SK-N-SH treated with all-trans-retinoic acid at 6 μM for 48 hours (cell line): ENCODE results near the gene ARL10.

Experiments
- ATAC-seq: fragments of 200-7000 bp; cut with Tn5 transposase; 3 replicates; pipeline ENCODE4 v1.9.1; 2020; ENCODE audit warnings: mild to moderate bottlenecking, moderate library complexity
- ARNTL ChIP-seq: fragments of 450-650 bp; formaldehyde crosslinking; IDR thresholded peaks from 2 replicates; pipeline ENCODE4 v1.5.0; 2020; ENCODE audit warnings: low read depth, mild to moderate bottlenecking, moderate library complexity, borderline replicate concordance
- BACH2 ChIP-seq: fragments of 250-450 bp; sonication (Bioruptor Pico); IDR thresholded peaks from 2 replicates; pipeline ENCODE4 v1.9.0; 2021; ENCODE audit warnings: mild to moderate bottlenecking, borderline replicate concordance
- CREB5 ChIP-seq: fragments of 250-450 bp; sonication (Bioruptor Pico); IDR thresholded peaks from 2 replicates; pipeline ENCODE4 v1.5.1; 2020; ENCODE audit warnings: low read depth, mild to moderate bottlenecking, moderate library complexity
- CSDC2 ChIP-seq: fragments of 250-450 bp; sonication (Bioruptor Pico); IDR thresholded peaks from 2 replicates; pipeline ENCODE4 v1.5.0; 2020; ENCODE audit warnings: mild to moderate bottlenecking, moderate library complexity
- CSRNP3 ChIP-seq: fragments of 250-450 bp; sonication (Bioruptor Pico); IDR thresholded peaks from 2 replicates; pipeline ENCODE4 v1.5.1; 2021; ENCODE audit warnings: mild to moderate bottlenecking, moderate library complexity
- ESRRG ChIP-seq: fragments of 250-450 bp; sonication (Bioruptor Pico); IDR thresholded peaks from 2 replicates; pipeline ENCODE4 v1.6.1; 2021; ENCODE audit warnings: mild to moderate bottlenecking
- GLIS3 ChIP-seq: fragments of 250-450 bp; sonication (Bioruptor Pico); IDR thresholded peaks from 2 replicates; pipeline ENCODE4 v1.5.0; 2020; ENCODE audit warnings: mild to moderate bottlenecking, moderate library complexity
- OSR1 ChIP-seq: fragments of 250-450 bp; sonication (Bioruptor Pico); IDR thresholded peaks from 2 replicates; pipeline ENCODE4 v1.8.0; 2022; ENCODE audit warnings: moderate library complexity, mild to moderate bottlenecking, inconsistent platforms
- PATZ1 ChIP-seq: fragments of 250-450 bp; sonication (Bioruptor Pico); IDR thresholded peaks from 2 replicates; pipeline ENCODE4 v1.8.0; 2020; ENCODE audit warnings: mild to moderate bottlenecking, moderate library complexity, borderline replicate concordance
- POU6F1 ChIP-seq: fragments of 250-450 bp; sonication (Bioruptor Pico); IDR thresholded peaks from 2 replicates; pipeline ENCODE4 v1.8.0; 2021; ENCODE audit warnings: low read depth, mild to moderate bottlenecking, moderate library complexity, borderline replicate concordance
- PPARA ChIP-seq: fragments of 250-450 bp; sonication (Bioruptor Pico); IDR thresholded peaks from 2 replicates; pipeline ENCODE4 v1.5.0; 2020; ENCODE audit warnings: mild to moderate bottlenecking, borderline replicate concordance
- RARB ChIP-seq: fragments of 250-450 bp; sonication (Bioruptor Pico); IDR thresholded peaks from 2 replicates; pipeline ENCODE4 v1.8.0; 2021; ENCODE audit warnings: mild to moderate bottlenecking, moderate library complexity
- SNAI2 ChIP-seq: fragments of 250-450 bp; sonication (Bioruptor Pico); IDR thresholded peaks from 2 replicates; pipeline ENCODE4 v1.5.0; 2020; ENCODE audit warnings: mild to moderate bottlenecking, moderate library complexity
- TCF4 ChIP-seq: fragments of 250-450 bp; sonication (Bioruptor Pico); IDR thresholded peaks from 2 replicates; pipeline ENCODE4 v1.8.0; 2021; ENCODE audit warnings: mild to moderate bottlenecking, moderate library complexity, borderline replicate concordance
- TOX ChIP-seq: fragments of 250-450 bp; sonication (Bioruptor Pico); IDR thresholded peaks from 2 replicates; pipeline ENCODE4 v1.8.0; 2021; ENCODE audit warnings: mild to moderate bottlenecking, moderate library complexity, borderline replicate concordance
- TSHZ2 ChIP-seq: fragments of 250-450 bp; sonication (Bioruptor Pico); IDR thresholded peaks from 2 replicates; pipeline ENCODE4 v1.5.0; 2020; ENCODE audit warnings: mild to moderate bottlenecking, moderate library complexity
- ZC3H10 ChIP-seq: fragments of 250-450 bp; sonication (Bioruptor Pico); IDR thresholded peaks from 2 replicates; pipeline ENCODE4 v1.5.1; 2021; ENCODE audit warnings: mild to moderate bottlenecking, moderate library complexity
- ZFP3 ChIP-seq: fragments of 250-450 bp; sonication (Bioruptor Pico); IDR thresholded peaks from 2 replicates; pipeline ENCODE4 v1.5.0; 2020; ENCODE audit warnings: mild to moderate bottlenecking, moderate library complexity
- ZFP30 ChIP-seq: fragments of 450-650 bp; formaldehyde crosslinking; IDR thresholded peaks from 2 replicates; pipeline ENCODE4 v1.5.0; 2022; ENCODE audit warnings: mild to moderate bottlenecking, moderate library complexity
- ZNF70 ChIP-seq: fragments of 450-650 bp; formaldehyde crosslinking; IDR thresholded peaks from 2 replicates; pipeline ENCODE4 v1.5.0; 2020; ENCODE audit warnings: mild to moderate bottlenecking, moderate library complexity
- ZNF8 ChIP-seq: fragments of 450-650 bp; formaldehyde crosslinking; IDR thresholded peaks from 2 replicates; pipeline ENCODE4 v1.5.0; 2020; ENCODE audit warnings: mild to moderate bottlenecking, moderate library complexity

ARL10 gene

GRCh38 chr5:176406436-176407052 is 41.3 kb downstream of the ARL10 start:
- ATAC-seq: no peak
- TF ChIP-seq POU6F1: no peak
- TF ChIP-seq ZNF8 (CRISPR knock-in tag): no peak
- TF ChIP-seq GLIS3 (CRISPR knock-in tag): no peak
- no peak for TF ChIP-seq ZNF70 (CRISPR knock-in tag)
- TF ChIP-seq TOX: no peak
- TF ChIP-seq PPARA (CRISPR knock-in tag): no peak
- no peak for TF ChIP-seq ZFP3
- TF ChIP-seq ZFP30 (CRISPR knock-in tag): no peak
- no peak for TF ChIP-seq ESRRG
- TF ChIP-seq SNAI2: no peak
- no peak for TF ChIP-seq RARB
- no peak for TF ChIP-seq PATZ1
- no peak for TF ChIP-seq BACH2 (CRISPR knock-in tag)
- no peak for TF ChIP-seq ARNTL (CRISPR knock-in tag)
- no peak for TF ChIP-seq TCF4 (CRISPR knock-in tag)
- TF ChIP-seq TSHZ2: no peak
- no peak for TF ChIP-seq ZC3H10
- TF ChIP-seq CREB5 (CRISPR knock-in tag): no peak
- TF ChIP-seq CSDC2 (CRISPR knock-in tag): no peak

GRCh38 chr5:176407456-176408251 is 42.4 kb downstream of the ARL10 start:
- ATAC-seq: no peak
- TF ChIP-seq TCF4 (CRISPR knock-in tag) (no peak), CSRNP3 (CRISPR knock-in tag) (no peak), ZFP30 (CRISPR knock-in tag) (no peak), POU6F1 (no peak), BACH2 (CRISPR knock-in tag) (no peak), ESRRG (no peak), CREB5 (CRISPR knock-in tag) (no peak), ARNTL (CRISPR knock-in tag) (no peak), ZNF70 (CRISPR knock-in tag) (no peak), OSR1 (CRISPR knock-in tag) (no peak), PATZ1 (no peak), TOX (no peak)
